ENCODE data around the gene CBLB. TPM values are rescaled to one million over a fixed set of nuclear protein-coding genes. Genes with fewer than 3 reads are reported as not detected.

Gene CBLB
- total and polyA plus RNA-seq, 2 of the 4 experiments (the other 2 are of a cell fraction) = 10.1 to 20.1 TPM

DNA sequence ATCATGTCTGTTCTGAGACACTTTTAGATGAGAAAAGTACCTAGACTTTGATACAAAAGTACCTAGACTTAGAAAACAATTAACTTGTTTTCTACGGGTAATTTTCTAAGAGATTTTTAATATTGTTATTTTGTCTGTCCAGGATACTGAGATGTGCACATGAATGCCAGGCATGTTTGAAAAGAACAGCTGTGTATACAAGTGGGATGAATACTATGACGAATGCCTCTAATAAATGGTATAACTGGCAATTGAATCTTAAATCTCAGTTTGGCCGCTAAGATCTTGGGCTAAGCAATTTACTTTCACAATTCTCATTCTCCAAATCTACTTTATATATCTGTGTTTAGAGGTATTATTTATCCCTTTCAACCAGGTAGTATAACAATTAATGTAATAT lies 207.4 kb downstream of the CBLB start:
- POLR2A ChIA-PET (ENCODE audit: unreplicated experiment) = no interaction called here
- Histone ChIP-seq H2AK9ac (replicated peaks; ENCODE audit: low read depth, low read length, poor library complexity) (no peak overlapping the region), H4K20me1 (ENCODE audit: insufficient read depth, low read length) (no peaks in the 10 kb centered on the region), H4K5ac (ENCODE audit: low read depth, low read length) (no peak overlapping the region), H2AK5ac (ENCODE audit: low read depth, low read length) (no peak overlapping the region), H2BK5ac (ENCODE audit: low read depth, low read length, poor library complexity, severe bottlenecking) (no peak overlapping the region), H3K4me1 (ENCODE audit: control insufficient read depth, insufficient read depth, low read length) (peaks cover 2% of the 10 kb centered on the region; the same call in 1 of the 2 replicates), H3K36me3 (ENCODE audit: control insufficient read depth, insufficient read depth, low read length) (peaks cover 6% of the 10 kb centered on the region), H3K18ac (ENCODE audit: low read depth, low read length) (no peak overlapping the region), H2BK15ac (ENCODE audit: low read depth, low read length) (no peak overlapping the region), H3K14ac (replicated peaks; ENCODE audit: low read depth, low read length) (no peak overlapping the region), H2AFZ (replicated peaks; ENCODE audit: low read length, poor library complexity) (no peak overlapping the region), H3K9ac (ENCODE audit: low read depth, low read length) (no peak overlapping the region), H3K4ac (ENCODE audit: low read depth, low read length) (no peak overlapping the region), H3K4me3 (ENCODE audit: insufficient read depth, low read depth, low read length) (no peak overlapping the region), H3K4me2 (ENCODE audit: low read depth, low read length) (no peak overlapping the region), H3K23ac (ENCODE audit: low read depth, low read length) (no peak overlapping the region), H3K27me3 (ENCODE audit: control insufficient read depth, insufficient read depth, low read length) (no peaks in the 10 kb centered on the region), H3K79me1 (ENCODE audit: low read depth in 1 of 2, low read length in 2 of 2) (no peaks in the 10 kb centered on the region; a peak in 1 of 4 replicates), H2BK20ac (ENCODE audit: low read depth, low read length) (no peak overlapping the region), H2BK120ac (ENCODE audit: low read depth, low read length) (no peak overlapping the region), H3K56ac (ENCODE audit: extremely low read depth, insufficient read depth, low read length) (no peak overlapping the region), H3K9me3 (ENCODE audit: control insufficient read depth, insufficient read depth, low read length) (no peaks in the 10 kb centered on the region), H4K91ac (ENCODE audit: insufficient read depth, low read depth, low read length) (no peak overlapping the region), H3K27ac (ENCODE audit: insufficient read depth, low read length) (no peak overlapping the region), H4K8ac (ENCODE audit: low read depth in 2 of 2, low read length in 2 of 2) (no peak overlapping the region), H3K9me1 (ENCODE audit: insufficient read depth, low read length) (peaks cover 3% of the 10 kb centered on the region; the same call in 1 of the 2 replicates)
- DNase-seq (no peak), ATAC-seq (ENCODE audit: low read depth) (no peak)
- CTCF ChIA-PET = interaction anchor here (0.8 kb wide), 1 partner anchor 18 kb away, joined by 4 read pairs; no protein-coding TSS in a partner anchor
- WGBS, 2 experiments (ENCODE audit: extremely low coverage in 2 of 2, insufficient read length in 1 of 2) = no CpG with 5 or more reads among the region's 3 CpGs
- in situ Hi-C loops (cut with MboI; ENCODE audit: low sequenced_read_pairs) (no loop called here), dilution Hi-C loops (cut with HindIII; ENCODE audit: low sequenced_read_pairs, unreplicated experiment) (no loop called here), intact Hi-C loops (cut with micrococcal nuclease) (loop anchor here (10.0 kb wide), 1 partner anchor 1387 kb away; no protein-coding TSS in a partner anchor)
- no TSS peak for BruUV-seq (replicated peaks)
- no peak for TF ChIP-seq POLR2A (IDR thresholded peaks at IDR 0.05; ENCODE audit: low read depth, low read length)
- TF ChIP-seq CHD1 (IDR thresholded peaks at IDR 0.05; ENCODE audit: low read depth, low read length) = no peak
- no peak for TF ChIP-seq MAZ (IDR thresholded peaks at IDR 0.05; ENCODE audit: borderline replicate concordance, low read depth, low read length)
- TF ChIP-seq FOS (IDR thresholded peaks at IDR 0.05; ENCODE audit: low read depth, low read length) = no peak
- TF ChIP-seq RCOR1 (IDR thresholded peaks at IDR 0.05; ENCODE audit: insufficient replicate concordance, low read length) = no peak
- no peak for TF ChIP-seq CEBPB (IDR thresholded peaks at IDR 0.05; ENCODE audit: low read depth, low read length)
- no peak for TF ChIP-seq MXI1 (IDR thresholded peaks at IDR 0.05; ENCODE audit: borderline replicate concordance, low read depth, low read length)
- TF ChIP-seq RFX5 (IDR thresholded peaks at IDR 0.05; ENCODE audit: low read depth, low read length) = no peak
